ENCODE measurements around the gene HDAC8. TPM values are rescaled to one million over a fixed set of nuclear protein-coding genes. Genes with fewer than 3 reads are reported as not detected.

The HDAC8 gene
- total RNA-seq, 1 experiment from 2014 or later = 20.8 TPM

- peak; percentile 19 for DNase-seq (ENCODE audit: low spot score)
Observed at GRCh38 chrX:72297953-72298730, 274.5 kb downstream of the HDAC8 start.

- DNase-seq (ENCODE audit: low spot score) = no peak
Observed at GRCh38 chrX:72296991-72297390, 275.7 kb downstream of the HDAC8 start.

GRCh38 chrX:72295745-72296144 lies 276.9 kb downstream of the HDAC8 start:
- no peak for DNase-seq (ENCODE audit: low spot score)

GRCh38 chrX:72294497-72294896 lies 278.1 kb downstream of the HDAC8 start:
- no peak for DNase-seq (ENCODE audit: low spot score)

- no peak for DNase-seq (ENCODE audit: low spot score)
Observed at GRCh38 chrX:72282302-72282701, 290.3 kb downstream of the HDAC8 start.

GRCh38 chrX:72280321-72280845 lies 292.3 kb downstream of the HDAC8 start:
- DNase-seq (ENCODE audit: low spot score) = no peak

Small RNAs within 50 kb of the gene (small RNA-seq; reads per million reads assigned to genes)
- gene RF00019 (not detected), gene RNU2-68P (14.2 reads per million, percentile 90 among the genes with 10 or more reads in this experiment)

Other genes with a start within 250 kb of the HDAC8 start
- gene PHKA1, start 141.5 kb upstream of the HDAC8 start, total RNA-seq (2014; rRNA removed; shearing (Covaris generic)) = 4.8 and 5.9 TPM in 2 replicates
- gene DMRTC1B, start 204.0 kb upstream of the HDAC8 start, total RNA-seq (2014; rRNA removed; shearing (Covaris generic)) = not detected in 2 replicates
- gene FAM236B, start 209.8 kb upstream of the HDAC8 start, total RNA-seq (2014; rRNA removed; shearing (Covaris generic)) = not detected in 2 replicates
- gene FAM236D, start 235.4 kb upstream of the HDAC8 start, total RNA-seq (2014; rRNA removed; shearing (Covaris generic)) = not detected in 2 replicates